HG03025 (cell line): Measurements from ENCODE around the gene PBXIP1.
"Not testable (repeated sequence)": the region's sequence is repeated elsewhere in the genome, so short reads cannot be mapped to it uniquely, and the experiment has no call there.

Experiments used
- ATAC-seq: cut with Tn5 transposase; IDR thresholded peaks from one replicate; pipeline ENCODE4 v1.9.1; 2021; ENCODE audit warnings: mild to moderate bottlenecking, moderate library complexity; ENCODE audit not compliant: unreplicated experiment, low FRiP score

Gene PBXIP1

GRCh38 chr1:154938604-154939399 lies 17.1 kb downstream of the PBXIP1 start:
- ATAC-seq, result no peak

- ATAC-seq, result no peak
Measured at GRCh38 chr1:154937988-154938386, 17.9 kb downstream of the PBXIP1 start.

- peak; percentile 50 for ATAC-seq
Measured at GRCh38 chr1:154937085-154937987, 18.6 kb downstream of the PBXIP1 start.

GRCh38 chr1:154936555-154937084 lies 19.3 kb downstream of the PBXIP1 start, which contains the start of gene PMVK:
TSS of gene PMVK (minus strand) at chr1:154936719. CDS start at chr1:154936685, 34 bp downstream.
- peak; percentile 74 for ATAC-seq

- no peak for ATAC-seq
Measured at GRCh38 chr1:154935749-154936554, 19.9 kb downstream of the PBXIP1 start.

- no peak for ATAC-seq
Measured at GRCh38 chr1:154934358-154934948, 21.4 kb downstream of the PBXIP1 start.

GRCh38 chr1:154931940-154932487 lies 23.9 kb downstream of the PBXIP1 start:
- ATAC-seq, result no peak

- ATAC-seq, result no peak
Measured at GRCh38 chr1:154926201-154926600, 29.7 kb downstream of the PBXIP1 start.

GRCh38 chr1:154925335-154926170 lies 30.3 kb downstream of the PBXIP1 start:
- ATAC-seq, result no peak

- ATAC-seq, result no peak
Measured at GRCh38 chr1:154923695-154924094, 32.2 kb downstream of the PBXIP1 start.

GRCh38 chr1:154913273-154913672 lies 42.6 kb downstream of the PBXIP1 start:
- no peak for ATAC-seq

GRCh38 chr1:154912755-154913154 lies 43.1 kb downstream of the PBXIP1 start:
- ATAC-seq, result no peak

- ATAC-seq, result no peak
Measured at GRCh38 chr1:154911691-154912550, 44.0 kb downstream of the PBXIP1 start.

- ATAC-seq, result no peak
Measured at GRCh38 chr1:154910851-154911250, 45.0 kb downstream of the PBXIP1 start.

GRCh38 chr1:154908937-154909336 lies 47.0 kb downstream of the PBXIP1 start:
- ATAC-seq, result no peak

GRCh38 chr1:154908129-154908528 lies 47.8 kb downstream of the PBXIP1 start:
- ATAC-seq, result not testable (repeated sequence)

GRCh38 chr1:154906621-154907081 lies 49.2 kb downstream of the PBXIP1 start:
- no peak for ATAC-seq
